ENCODE results near the gene RAB6A. TPM values are rescaled to one million over a fixed set of nuclear protein-coding genes. Genes with fewer than 3 reads are reported as not detected.
"Not testable (repeated sequence)": the region's sequence is repeated elsewhere in the genome, so short reads cannot be mapped to it uniquely, and the experiment has no call there.

Gene RAB6A
- total RNA-seq, 1 experiment from 2014 or later = 227 TPM

DNA sequence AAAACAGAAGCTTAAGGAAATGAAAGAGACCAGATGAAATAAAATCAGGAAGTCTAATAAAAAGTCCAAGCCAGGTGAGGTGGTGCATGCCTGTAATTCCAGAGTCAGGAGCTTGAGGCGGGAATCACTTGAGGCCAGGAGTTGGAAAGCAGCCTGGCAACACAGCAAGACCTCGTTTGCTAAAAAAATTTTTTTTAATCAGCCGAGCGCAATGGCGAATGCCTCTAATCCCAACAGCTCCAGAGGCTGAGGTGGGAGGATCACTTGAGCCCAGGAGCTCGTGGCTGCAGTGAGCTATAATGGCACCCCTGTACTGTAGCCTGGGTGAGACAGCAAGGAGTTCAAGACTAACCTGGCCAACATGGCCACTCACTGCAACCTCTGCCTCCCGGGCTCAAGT, 8.0 kb downstream of the RAB6A start:
- H3K27ac Mint-ChIP-seq (ENCODE audit: unreplicated experiment) = peak overlapping the region; percentile 17
- no peaks in the 10 kb centered on the region for H3K9me3 Mint-ChIP-seq (ENCODE audit: unreplicated experiment)
- DNase-seq = no peak
- CTCF ChIA-PET = interaction anchor here (0.6 to 0.7 kb wide), 2 partner anchors 36 to 528 kb away, joined by 4 to 6 read pairs; no protein-coding TSS in a partner anchor
- peaks cover 36% of the 10 kb centered on the region for H3K4me1 Mint-ChIP-seq (ENCODE audit: low read depth, unreplicated experiment)
- intact Hi-C loops (cut with micrococcal nuclease; ENCODE audit: unreplicated experiment) = no loop called here
- TF ChIP-seq CTCF (IDR thresholded peaks at IDR 0.05; ENCODE audit: insufficient read depth in 1 of 2, low read depth in 1 of 2, low read length in 1 of 2, severe bottlenecking in 1 of 2, unreplicated experiment in 1 of 2) = no peak
- Histone ChIP-seq H3K4me3 (ENCODE audit: low read depth, low read length) (no peak overlapping the region), H3K9me3 (no peaks in the 10 kb centered on the region), H3K27me3 (replicated peaks; ENCODE audit: control insufficient read depth, insufficient read depth, low read length) (no peaks in the 10 kb centered on the region), H3K36me3 (ENCODE audit: control insufficient read depth, insufficient read depth, low read length) (no peaks in the 10 kb centered on the region), H3K4me1 (peaks cover 28% of the 10 kb centered on the region)
- no peak overlapping the region for H3K4me3 Mint-ChIP-seq (ENCODE audit: unreplicated experiment)
- no peaks in the 10 kb centered on the region for H3K27me3 Mint-ChIP-seq (ENCODE audit: insufficient read depth, unreplicated experiment)
- peaks cover 35% of the 10 kb centered on the region for H3K36me3 Mint-ChIP-seq (ENCODE audit: insufficient read depth, unreplicated experiment)
- POLR2A ChIA-PET = interaction anchor here (0.6 to 0.7 kb wide), 3 partner anchors 148 to 1236 kb away, joined by 3 to 5 read pairs (median 4); no protein-coding TSS in a partner anchor
- no TSS peak for BruUV-seq (replicated peaks)

- Histone ChIP-seq H3K36me3 (ENCODE audit: control insufficient read depth, insufficient read depth, low read length) (no peaks in the 10 kb centered on the region), H3K4me3 (ENCODE audit: low read depth, low read length) (no peak overlapping the region), H3K4me1 (peaks cover 24% of the 10 kb centered on the region), H3K27me3 (replicated peaks; ENCODE audit: control insufficient read depth, insufficient read depth, low read length) (no peaks in the 10 kb centered on the region), H3K9me3 (no peaks in the 10 kb centered on the region)
- H3K4me3 Mint-ChIP-seq (ENCODE audit: unreplicated experiment) = no peak overlapping the region
- H3K9me3 Mint-ChIP-seq (ENCODE audit: unreplicated experiment) = no peaks in the 10 kb centered on the region
- intact Hi-C loops (cut with micrococcal nuclease; ENCODE audit: unreplicated experiment) = no loop called here
- no TSS peak for BruUV-seq (replicated peaks)
- DNase-seq = no peak
- peaks cover 31% of the 10 kb centered on the region for H3K4me1 Mint-ChIP-seq (ENCODE audit: low read depth, unreplicated experiment)
- ChIA-PET CTCF (interaction anchor here (0.6 kb wide), 2 partner anchors 62 to 528 kb away, joined by 3 to 4 read pairs; no protein-coding TSS in a partner anchor), POLR2A (interaction anchor here (0.6 to 0.7 kb wide), 3 partner anchors 149 to 1237 kb away, joined by 3 to 5 read pairs (median 4); no protein-coding TSS in a partner anchor)
- H3K27ac Mint-ChIP-seq (ENCODE audit: unreplicated experiment) = peak overlapping the region; percentile 17
- no peak for TF ChIP-seq CTCF (IDR thresholded peaks at IDR 0.05; ENCODE audit: insufficient read depth in 1 of 2, low read depth in 1 of 2, low read length in 1 of 2, severe bottlenecking in 1 of 2, unreplicated experiment in 1 of 2)
- H3K27me3 Mint-ChIP-seq (ENCODE audit: insufficient read depth, unreplicated experiment) = no peaks in the 10 kb centered on the region
- H3K36me3 Mint-ChIP-seq (ENCODE audit: insufficient read depth, unreplicated experiment) = peaks cover 38% of the 10 kb centered on the region
Measured at GRCh38 chr11:73752216-73752867, 8.5 kb downstream of the RAB6A start.

DNA sequence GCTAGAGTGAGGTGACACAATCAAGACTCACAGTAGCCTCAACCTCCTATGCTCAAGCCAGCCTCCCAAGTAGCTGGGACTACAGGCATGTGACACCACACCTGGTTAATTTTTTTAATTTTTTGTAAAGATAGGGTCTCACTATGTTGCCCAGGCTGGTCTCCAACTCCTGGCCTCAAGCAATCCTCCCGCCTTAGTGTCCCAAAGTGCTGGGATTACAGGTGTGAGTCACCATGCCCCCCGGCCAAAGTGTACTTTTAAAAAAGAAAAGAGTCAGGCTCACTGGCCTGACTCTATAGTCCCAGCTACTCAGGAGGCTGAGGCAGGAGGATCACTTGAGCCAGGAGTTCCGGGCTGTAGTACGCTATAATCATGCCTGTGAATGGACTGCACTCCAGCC, 10.0 kb downstream of the RAB6A start:
- CTCF ChIA-PET; DNase-seq; H3K27me3 ChIP-seq (replicated peaks; ENCODE audit: control insufficient read depth, insufficient read depth, low read length); POLR2A ChIA-PET; H3K36me3 ChIP-seq (ENCODE audit: control insufficient read depth, insufficient read depth, low read length); H3K9me3 ChIP-seq; H3K27ac Mint-ChIP-seq (ENCODE audit: unreplicated experiment); BruUV-seq (replicated peaks); H3K4me3 ChIP-seq (ENCODE audit: low read depth, low read length); H3K27me3 Mint-ChIP-seq (ENCODE audit: insufficient read depth, unreplicated experiment); intact Hi-C loops (cut with micrococcal nuclease; ENCODE audit: unreplicated experiment); H3K4me3 Mint-ChIP-seq (ENCODE audit: unreplicated experiment); H3K9me3 Mint-ChIP-seq (ENCODE audit: unreplicated experiment): not testable (repeated sequence)
- Mint-ChIP-seq H3K36me3 (ENCODE audit: insufficient read depth, unreplicated experiment) (peaks cover 52% of the 10 kb centered on the region), H3K4me1 (ENCODE audit: low read depth, unreplicated experiment) (peaks cover 31% of the 10 kb centered on the region)
- peaks cover 19% of the 10 kb centered on the region for H3K4me1 ChIP-seq
